DND-41 (cell line): ENCODE data around the gene LMO7.
"Not testable (repeated sequence)": the region's sequence is repeated elsewhere in the genome, so short reads cannot be mapped to it uniquely, and the experiment has no call there.

Experiments used
- ATAC-seq: fragments of 200-7000 bp; cut with Tn5 transposase; 3 replicates; pipeline ENCODE4 v1.9.1; 2021; ENCODE audit warnings: low read depth; ENCODE audit not compliant: insufficient read depth
- DNase-seq: peaks from one replicate; pipeline ENCODE4 v3.0.0-alpha.2; 2020
- H2AFZ ChIP-seq: 2 replicates; pipeline ENCODE4 v1.6.0; 2012; ENCODE audit warnings: low read depth, low read length
- H3K27ac ChIP-seq: 2 replicates; pipeline ENCODE4 v1.5.1; 2012; ENCODE audit warnings: low read length, inconsistent platforms
- H3K27me3 ChIP-seq: fragments of 200-600 bp; sonication (generic); 2 replicates; pipeline ENCODE4 v1.6.0; 2012; ENCODE audit warnings: low read length, mild to moderate bottlenecking, inconsistent platforms; ENCODE audit not compliant: insufficient read depth, poor library complexity
- H3K36me3 ChIP-seq: 2 replicates; pipeline ENCODE4 v1.5.1; 2012; ENCODE audit warnings: low read length, inconsistent platforms; ENCODE audit not compliant: insufficient read depth
- H3K4me1 ChIP-seq: 2 replicates; pipeline ENCODE4 v1.5.1; 2012; ENCODE audit warnings: mild to moderate bottlenecking, low read length; ENCODE audit not compliant: insufficient read depth
- H3K4me2 ChIP-seq: 2 replicates; pipeline ENCODE4 v1.6.0; 2012; ENCODE audit warnings: mild to moderate bottlenecking, moderate library complexity, low read length, inconsistent platforms; ENCODE audit not compliant: insufficient read depth
- H3K4me3 ChIP-seq, 2 experiments: fragments of 200-600 bp in 1 of 2; shearing (Covaris generic) in 1 of 2; 2 replicates each; pipeline ENCODE4 v1.5.1; 2012 to 2016; ENCODE audit warnings: inconsistent platforms in 2 of 2, low read length in 2 of 2, mild to moderate bottlenecking in 2 of 2, low read depth in 1 of 2, moderate library complexity in 1 of 2
- H3K79me2 ChIP-seq: 2 replicates; pipeline ENCODE4 v1.6.0; 2012; ENCODE audit warnings: low read length, inconsistent platforms; ENCODE audit not compliant: insufficient read depth
- H3K9ac ChIP-seq: 2 replicates; pipeline ENCODE4 v1.6.0; 2012; ENCODE audit warnings: low read depth, mild to moderate bottlenecking, inconsistent platforms, low read length, moderate library complexity
- H3K9me3 ChIP-seq: 2 replicates; pipeline ENCODE4 v1.5.1; 2012; ENCODE audit warnings: low read length, moderate library complexity, mild to moderate bottlenecking, inconsistent platforms; ENCODE audit not compliant: insufficient read depth, severe bottlenecking
- H4K20me1 ChIP-seq: 2 replicates; pipeline ENCODE4 v1.6.0; 2012; ENCODE audit warnings: low read length; ENCODE audit not compliant: insufficient read depth
- CTCF ChIP-seq: IDR thresholded peaks from 2 replicates; pipeline ENCODE4 v1.5.1; 2012; ENCODE audit warnings: borderline replicate concordance, low read length, moderate library complexity, mild to moderate bottlenecking; ENCODE audit not compliant: poor library complexity, severe bottlenecking; ENCODE audit errors: extremely low read depth
- EZH2 ChIP-seq: IDR thresholded peaks from 3 replicates; pipeline ENCODE4 v1.6.1; 2012; ENCODE audit warnings: borderline replicate concordance, low read depth, mild to moderate bottlenecking, moderate library complexity, low read length, inconsistent platforms; ENCODE audit not compliant: severe bottlenecking

Gene LMO7

GRCh38 chr13:75792526-75793187 is 156.5 kb downstream of the LMO7 start:
- TF ChIP-seq EZH2, result no peak
- no peak for TF ChIP-seq CTCF
- Histone ChIP-seq H2AFZ (no peak overlapping the region), H3K36me3 (no peaks in the 10 kb centered on the region), H3K4me2 (no peak overlapping the region), H3K4me3 (no peak overlapping the region), H4K20me1 (no peaks in the 10 kb centered on the region), H3K4me1 (no peaks in the 10 kb centered on the region), H3K27ac (no peak overlapping the region), H3K9ac (no peak overlapping the region), H3K79me2 (no peaks in the 10 kb centered on the region), H3K9me3 (no peaks in the 10 kb centered on the region), H3K27me3 (no peaks in the 10 kb centered on the region)
- ATAC-seq, result no peak
- no peak for DNase-seq

- H3K4me1 ChIP-seq, DNase-seq, H3K9me3 ChIP-seq, ATAC-seq, H3K36me3 ChIP-seq, H3K27me3 ChIP-seq, H2AFZ ChIP-seq, H4K20me1 ChIP-seq, H3K27ac ChIP-seq, H3K4me2 ChIP-seq, H3K9ac ChIP-seq, H3K79me2 ChIP-seq, H3K4me3 ChIP-seq: not testable (repeated sequence)
These were observed 157.0 kb downstream of the LMO7 start for GRCh38 chr13:75793188-75793567.

- no peaks in the 10 kb centered on the region for H3K4me1 ChIP-seq
- H4K20me1 ChIP-seq, result no peaks in the 10 kb centered on the region
- no peaks in the 10 kb centered on the region for H3K9me3 ChIP-seq
- no peak overlapping the region for H3K27ac ChIP-seq
- H3K9ac ChIP-seq, result no peak overlapping the region
- no peak for TF ChIP-seq EZH2
- TF ChIP-seq CTCF, result no peak
- no peak for DNase-seq
- H3K79me2 ChIP-seq, result no peaks in the 10 kb centered on the region
- no peaks in the 10 kb centered on the region for H3K36me3 ChIP-seq
- no peaks in the 10 kb centered on the region for H3K27me3 ChIP-seq
- no peak overlapping the region for H3K4me2 ChIP-seq
- ATAC-seq, result no peak
- no peak overlapping the region for H3K4me3 ChIP-seq
- H2AFZ ChIP-seq, result no peak overlapping the region
These were observed 158.5 kb downstream of the LMO7 start for GRCh38 chr13:75794663-75795062.

- TF ChIP-seq CTCF, result no peak
- no peak for TF ChIP-seq EZH2
- Histone ChIP-seq H4K20me1 (no peaks in the 10 kb centered on the region), H3K9me3 (no peaks in the 10 kb centered on the region), H3K27me3 (no peaks in the 10 kb centered on the region), H3K4me1 (no peaks in the 10 kb centered on the region), H3K79me2 (no peaks in the 10 kb centered on the region), H3K4me2 (no peak overlapping the region), H3K27ac (no peak overlapping the region), H2AFZ (no peak overlapping the region), H3K36me3 (no peaks in the 10 kb centered on the region), H3K9ac (no peak overlapping the region), H3K4me3 (no peak overlapping the region)
- no peak for DNase-seq
- ATAC-seq, result no peak
These were observed 159.1 kb downstream of the LMO7 start for GRCh38 chr13:75795274-75795673.
